HG03457 (cell line): ENCODE data around the gene PLCL1.

Source experiments
- ATAC-seq: cut with Tn5 transposase; IDR thresholded peaks from one replicate; pipeline ENCODE4 v1.9.1; 2021; ENCODE audit warnings: moderate number of reproducible peaks; ENCODE audit not compliant: unreplicated experiment

PLCL1 gene

GRCh38 chr2:197884252-197884651 is 79.9 kb downstream of the PLCL1 start:
- ATAC-seq: no peak

- no peak for ATAC-seq
Measured at GRCh38 chr2:197885126-197885525, 80.7 kb downstream of the PLCL1 start.

- ATAC-seq: no peak
Measured at GRCh38 chr2:197885587-197885986, 81.2 kb downstream of the PLCL1 start.

DNA sequence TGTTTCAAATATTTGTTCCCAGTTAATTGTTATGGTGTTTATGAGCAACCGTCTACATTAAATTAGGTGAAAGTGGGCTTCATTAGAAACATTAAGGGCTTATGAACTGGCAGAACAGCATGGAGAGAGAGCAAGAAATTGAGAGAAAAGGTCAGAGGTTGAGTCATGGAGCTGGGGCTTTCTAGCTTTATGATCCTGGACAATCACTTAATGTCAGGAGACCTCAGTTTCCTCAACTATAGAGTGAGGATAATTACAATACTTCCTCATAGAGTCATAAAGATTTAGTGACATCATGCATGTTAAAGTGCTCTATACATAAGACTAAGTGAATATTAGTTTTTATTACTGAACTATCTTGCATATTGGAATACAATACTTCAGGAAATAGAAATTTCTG is 83.9 kb downstream of the PLCL1 start:
- no peak for ATAC-seq

- ATAC-seq: peak; percentile 98
Measured at GRCh38 chr2:197889041-197889440, 84.6 kb downstream of the PLCL1 start.

DNA sequence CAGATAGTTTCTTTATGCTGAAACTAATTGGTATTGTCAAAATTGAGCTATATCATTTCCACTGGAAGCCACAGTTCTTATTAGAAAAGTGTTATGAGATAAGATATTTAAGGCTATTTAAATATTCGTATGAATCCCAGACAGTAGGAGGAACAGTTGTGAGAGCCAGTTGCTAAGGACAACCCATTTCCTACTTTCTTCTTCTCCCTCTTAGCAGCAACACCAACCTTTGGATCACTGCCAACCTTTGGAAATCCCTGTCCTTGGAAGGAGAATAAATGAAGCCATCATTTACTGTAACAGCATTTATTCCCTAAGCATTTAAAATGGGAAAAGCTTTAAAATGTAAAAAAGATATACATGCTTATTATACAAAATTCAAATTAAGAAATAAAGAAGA is 85.8 kb downstream of the PLCL1 start:
- ATAC-seq: no peak

- ATAC-seq: no peak
Measured at GRCh38 chr2:197891897-197892442, 87.6 kb downstream of the PLCL1 start.

DNA sequence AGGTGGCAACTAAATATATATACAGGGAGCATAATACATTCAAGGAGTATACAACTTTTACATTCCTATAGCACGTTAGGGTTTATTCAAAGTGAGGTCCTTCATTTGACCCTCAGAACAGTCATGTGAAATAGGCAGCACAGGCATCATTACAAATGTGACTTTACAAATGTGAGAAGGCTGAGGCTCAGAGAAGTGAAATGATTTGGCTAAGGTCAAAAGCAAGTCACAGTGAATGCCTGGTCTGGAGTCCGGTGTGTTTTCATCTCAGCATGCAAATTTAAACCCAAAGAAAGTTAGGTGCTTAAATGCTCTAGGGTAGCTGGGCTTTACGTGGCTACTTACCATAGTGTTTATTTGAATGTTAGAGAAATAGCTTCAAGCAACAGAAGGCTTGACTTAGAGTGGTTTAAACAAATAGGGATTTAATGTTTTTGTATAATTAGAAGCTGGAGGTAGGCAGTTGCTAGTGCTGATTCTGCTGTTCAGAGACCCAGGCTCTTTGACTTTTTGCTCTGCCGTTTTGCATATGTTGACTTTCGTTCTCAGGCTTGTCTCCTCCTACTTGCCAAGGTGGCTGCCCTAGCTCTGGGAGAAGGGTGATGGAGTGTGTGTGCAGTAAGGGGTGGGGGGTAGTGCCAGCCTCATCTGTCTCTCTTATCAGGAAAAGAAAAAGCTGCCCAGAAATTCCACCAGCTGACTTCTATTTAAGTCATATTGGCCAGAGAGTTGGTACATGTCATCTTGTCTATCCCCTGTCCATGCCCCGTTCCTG is 89.2 kb downstream of the PLCL1 start:
- ATAC-seq: no peak

DNA sequence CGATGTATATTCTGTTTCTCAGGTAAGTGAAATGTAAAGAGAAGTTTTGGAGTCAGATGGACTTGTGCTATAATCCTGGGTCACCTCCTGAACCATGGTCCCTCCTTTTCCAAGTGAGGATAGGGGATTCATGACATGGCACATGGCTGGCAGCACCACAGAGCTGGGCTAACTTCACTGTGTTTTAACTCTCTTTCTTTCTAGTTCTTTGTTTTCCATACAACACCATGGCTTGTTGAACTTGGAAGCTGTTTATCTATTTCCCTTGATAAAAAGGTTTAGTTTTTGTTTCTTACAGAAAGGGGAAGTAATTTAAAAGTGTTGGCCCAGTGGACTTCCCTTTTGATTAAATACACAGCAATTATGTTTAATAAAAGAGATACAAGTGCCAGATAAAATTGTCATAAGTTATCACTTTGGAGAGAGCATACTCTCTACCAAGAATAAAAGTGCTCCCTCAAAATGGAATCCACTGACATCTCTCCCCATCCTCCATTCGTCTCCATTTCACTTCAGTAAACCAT is 90.4 kb downstream of the PLCL1 start:
- no peak for ATAC-seq

GRCh38 chr2:197897960-197898678 is 93.7 kb downstream of the PLCL1 start:
- no peak for ATAC-seq

GRCh38 chr2:197904446-197904845 is 100.1 kb downstream of the PLCL1 start:
- ATAC-seq: no peak

DNA sequence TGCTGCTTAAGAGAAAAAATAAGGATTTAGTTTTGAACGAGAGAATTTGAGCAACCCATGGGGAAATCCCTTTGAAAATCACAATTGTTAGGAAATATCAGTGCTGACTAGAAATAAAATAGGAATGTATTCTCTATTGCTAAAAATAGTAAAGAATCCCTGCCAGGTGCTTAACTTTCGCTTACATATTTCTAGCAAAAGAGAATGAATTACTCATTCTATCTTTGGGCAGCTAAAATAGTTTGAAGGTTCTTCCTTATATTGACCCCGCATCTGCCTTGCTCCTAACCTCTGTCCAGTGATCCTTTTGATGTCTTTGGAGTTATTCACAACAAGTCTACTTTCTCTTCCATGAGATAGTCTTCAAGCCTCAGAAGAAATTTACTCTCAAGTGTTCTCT is 103.8 kb downstream of the PLCL1 start:
- ATAC-seq: no peak

- no peak for ATAC-seq
Measured at GRCh38 chr2:197908990-197909776, 104.8 kb downstream of the PLCL1 start.

- ATAC-seq: no peak
Measured at GRCh38 chr2:197911667-197912066, 107.3 kb downstream of the PLCL1 start.

- no peak for ATAC-seq
Measured at GRCh38 chr2:197913084-197913483, 108.7 kb downstream of the PLCL1 start.

DNA sequence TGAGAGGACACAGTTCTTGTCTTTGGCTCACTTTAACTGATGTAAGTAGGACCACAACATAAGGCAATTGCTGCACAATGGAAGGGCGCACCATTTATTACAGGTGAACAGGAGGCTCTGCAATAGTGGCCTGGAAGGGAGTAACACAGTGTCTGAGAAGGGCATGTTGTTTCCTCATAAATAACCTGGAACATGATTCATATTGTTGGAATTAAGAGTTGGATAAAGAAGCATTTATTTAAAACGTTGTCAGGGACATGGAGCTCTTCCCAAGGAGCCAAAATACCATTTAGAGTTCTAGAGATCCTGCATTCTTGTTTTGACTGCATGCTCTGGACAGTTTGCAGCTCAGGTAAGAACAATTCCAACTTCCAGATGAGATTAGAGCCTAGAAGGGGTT is 110.4 kb downstream of the PLCL1 start:
- no peak for ATAC-seq

- ATAC-seq: no peak
Measured at GRCh38 chr2:197915548-197916265, 111.3 kb downstream of the PLCL1 start.

DNA sequence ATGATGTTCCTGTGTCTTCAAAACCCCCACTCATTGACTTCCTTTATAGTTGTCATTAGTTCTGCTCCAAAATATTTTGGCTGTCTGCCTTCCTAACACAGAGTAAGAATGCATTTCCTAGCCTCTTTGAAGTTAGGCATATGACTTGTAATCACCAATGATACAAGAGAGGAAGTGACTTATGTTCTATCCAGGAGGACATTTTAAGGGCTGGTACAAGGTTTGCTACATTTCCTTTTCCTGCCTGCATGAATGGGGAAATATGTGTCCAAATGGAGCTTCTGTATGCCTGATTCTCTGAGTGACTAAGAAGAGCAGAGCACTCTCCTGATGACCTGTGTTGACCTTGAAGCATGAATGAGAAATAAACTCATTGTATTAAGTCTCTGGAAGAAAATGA is 115.1 kb downstream of the PLCL1 start:
- no peak for ATAC-seq

DNA sequence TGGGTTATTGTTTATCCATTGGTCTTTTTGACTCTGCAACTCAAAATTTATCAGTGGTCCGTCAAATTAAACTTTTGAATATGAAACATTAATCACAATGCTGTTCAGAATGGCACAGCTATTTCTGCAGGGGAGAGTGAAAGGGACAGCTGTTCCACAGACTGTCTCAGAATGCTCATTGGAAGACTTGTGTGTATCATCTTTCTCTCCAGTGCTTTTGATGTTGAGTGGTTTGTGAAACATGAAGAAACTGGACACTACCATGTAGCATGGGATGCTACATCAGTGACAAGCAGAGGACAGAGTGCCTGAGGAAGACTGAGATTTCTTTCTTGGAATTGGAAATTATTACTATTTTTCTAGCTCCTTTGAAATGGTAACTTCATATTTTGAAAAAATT is 115.7 kb downstream of the PLCL1 start:
- no peak for ATAC-seq

DNA sequence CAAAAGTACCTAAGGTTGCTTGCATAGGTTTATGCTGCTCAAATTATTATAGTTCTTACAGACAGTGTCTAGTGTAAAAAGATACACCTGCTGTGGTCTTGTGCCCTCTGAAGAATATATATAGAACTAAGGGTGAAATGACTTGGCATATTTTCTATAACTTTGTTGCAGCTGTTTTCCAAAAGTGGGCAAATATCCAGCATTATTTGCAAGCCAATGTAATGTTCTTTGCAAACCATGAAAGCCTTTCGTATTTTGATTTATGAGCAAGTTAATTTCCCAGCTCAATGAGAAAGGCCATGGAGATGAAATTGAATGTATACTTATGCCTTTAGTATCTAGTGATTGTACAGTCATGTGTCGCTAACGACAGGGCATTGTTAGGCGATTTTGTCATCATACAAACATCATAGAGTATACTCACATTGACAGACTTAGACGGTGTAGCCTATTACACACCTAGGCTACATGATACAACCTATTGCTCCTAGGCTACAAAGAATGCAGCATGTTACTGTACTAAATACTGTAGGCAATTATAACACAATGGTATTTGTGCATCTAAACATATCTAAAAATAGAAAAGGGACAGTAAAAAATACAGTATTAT is 116.3 kb downstream of the PLCL1 start:
- no peak for ATAC-seq
